CD14-positive monocyte (primary cell): ENCODE results near the gene DLEC1. TPM values are rescaled to one million over a fixed set of nuclear protein-coding genes. Genes with fewer than 3 reads are reported as not detected.

ENCODE experiments used
- DNase-seq, 3 donors: peaks; one replicate each; pipeline ENCODE4 v3.0.0-alpha.2; 2011 to 2022
- H2AFZ ChIP-seq: 2 replicates; pipeline ENCODE4 v1.6.0; 2012; ENCODE audit warnings: mild to moderate bottlenecking, low read depth, low read length, inconsistent platforms; ENCODE audit not compliant: insufficient read depth, poor library complexity, severe bottlenecking
- H3K27ac ChIP-seq, 2 donors: 1 replicate in 1 of 2; 2 replicates in 1 of 2; pipeline ENCODE4 v1.5.1; 2012 to 2013; ENCODE audit warnings: low read length in 2 of 2, control low read depth in 1 of 2, inconsistent platforms in 1 of 2, low read depth in 1 of 2, mild to moderate bottlenecking in 1 of 2
- H3K27me3 ChIP-seq, 2 donors: one replicate each; pipeline versions ENCODE4 v1.6.0 to v1.6.1; 2011 to 2013; ENCODE audit warnings: low read length in 2 of 2; ENCODE audit not compliant: control insufficient read depth in 2 of 2, insufficient read depth in 2 of 2
- H3K36me3 ChIP-seq, 2 donors: replicated peaks in 1 of 2; 1 replicate in 1 of 2; 2 replicates in 1 of 2; pipeline versions ENCODE4 v1.5.1 to v1.6.1; 2012 to 2013; ENCODE audit warnings: low read length in 2 of 2, control low read depth in 1 of 2, inconsistent platforms in 1 of 2, mild to moderate bottlenecking in 1 of 2; ENCODE audit not compliant: insufficient read depth in 2 of 2, control insufficient read depth in 1 of 2
- H3K4me1 ChIP-seq, 2 donors: 1 replicate in 1 of 2; 2 replicates in 1 of 2; pipeline versions ENCODE4 v1.5.1 to v1.6.1; 2012 to 2013; ENCODE audit warnings: low read length in 2 of 2, control low read depth in 1 of 2, inconsistent platforms in 1 of 2, mild to moderate bottlenecking in 1 of 2, moderate library complexity in 1 of 2; ENCODE audit not compliant: insufficient read depth in 2 of 2, control insufficient read depth in 1 of 2
- H3K4me2 ChIP-seq: replicated peaks from 2 replicates; pipeline ENCODE3; 2012; ENCODE audit warnings: low read length, moderate library complexity, mild to moderate bottlenecking; ENCODE audit not compliant: poor library complexity, severe bottlenecking; ENCODE audit errors: extremely low read depth
- H3K4me3 ChIP-seq, 3 experiments: fragments of 200-600 bp in 1 of 3; sonication (generic) in 1 of 3; replicated peaks in 1 of 3; 1 replicate in 2 of 3; 2 replicates in 1 of 3; pipeline ENCODE4 v1.5.1; 2011 to 2013; ENCODE audit warnings: low read length in 3 of 3, mild to moderate bottlenecking in 3 of 3, control low read depth in 2 of 3, low read depth in 2 of 3, inconsistent platforms in 1 of 3, moderate library complexity in 1 of 3
- H3K79me2 ChIP-seq: 2 replicates; pipeline ENCODE4 v1.6.0; 2012; ENCODE audit warnings: mild to moderate bottlenecking, control low read depth, inconsistent platforms, low read length, moderate library complexity; ENCODE audit not compliant: insufficient read depth
- H3K9ac ChIP-seq: 2 replicates; pipeline ENCODE4 v1.6.0; 2017; ENCODE audit warnings: low read length, mild to moderate bottlenecking; ENCODE audit not compliant: insufficient read depth, poor library complexity, severe bottlenecking
- H3K9me3 ChIP-seq, 2 donors: replicated peaks in 1 of 2; 1 replicate in 1 of 2; 2 replicates in 1 of 2; pipeline versions ENCODE4 v1.5.1 to v1.6.1; 2012 to 2013; ENCODE audit warnings: low read length in 2 of 2, control low read depth in 1 of 2; ENCODE audit not compliant: control insufficient read depth in 1 of 2, insufficient read depth in 1 of 2
- H4K20me1 ChIP-seq: 2 replicates; pipeline ENCODE4 v1.6.0; 2012; ENCODE audit warnings: mild to moderate bottlenecking, low read length, control low read depth, moderate library complexity; ENCODE audit not compliant: insufficient read depth
- H3K27ac Mint-ChIP-seq, 7 donors: one replicate each; pipeline ENCODE4 v1.8.0; 2020; ENCODE audit warnings: mild to moderate bottlenecking in 7 of 7, mixed read lengths in 7 of 7, moderate library complexity in 6 of 7, inconsistent platforms in 2 of 7
- H3K27me3 Mint-ChIP-seq, 3 donors: one replicate each; pipeline ENCODE4 v1.8.0; 2021 to 2022; ENCODE audit warnings: low read depth in 3 of 3, mild to moderate bottlenecking in 3 of 3, mixed read lengths in 3 of 3, moderate library complexity in 3 of 3, inconsistent platforms in 1 of 3
- H3K36me3 Mint-ChIP-seq, 2 donors: one replicate each; pipeline ENCODE4 v1.8.0; 2020; ENCODE audit warnings: mixed read lengths in 2 of 2, inconsistent platforms in 1 of 2, mild to moderate bottlenecking in 1 of 2
- H3K4me1 Mint-ChIP-seq: one replicate; pipeline ENCODE4 v1.8.0; 2020; ENCODE audit warnings: mild to moderate bottlenecking, mixed read lengths
- H3K4me3 Mint-ChIP-seq, 2 donors: one replicate each; pipeline ENCODE4 v1.8.0; 2020; ENCODE audit warnings: mild to moderate bottlenecking in 2 of 2, mixed read lengths in 2 of 2, moderate library complexity in 1 of 2
- H3K9me3 Mint-ChIP-seq, 7 donors: one replicate each; pipeline ENCODE4 v1.8.0; 2020 to 2022; ENCODE audit warnings: mixed read lengths in 7 of 7, mild to moderate bottlenecking in 6 of 7, moderate library complexity in 6 of 7, inconsistent platforms in 2 of 7
- WGBS: methylation state at CpG from one replicate; pipeline ENCODE4 v1.1.5; 2013; ENCODE audit warnings: missing lambda C conversion rate; ENCODE audit not compliant: insufficient coverage; 5-methylcytosine and 5-hydroxymethylcytosine counted together
- intact Hi-C, 2 donors: fragments of 100-400 bp; cut with micrococcal nuclease; formaldehyde crosslinking; loops; one replicate each; pipeline versions ENCODE4 v1.15.0 to v1.15.1; 2023
- polyA plus RNA-seq, 3 donors: library from polyadenylated mRNA; depleted of rRNA in 1 of 3; unstranded in 2 of 3; stranded (reverse) in 1 of 3; fragments of 300-500 nt in 2 of 3; fragments of >200 nt in 1 of 3; fragmentation: Illumina TruSeq in 2 of 3; gene quantifications; 1 replicate in 2 of 3; 2 replicates in 1 of 3; pipeline ENCODE4 v1.2.3, GENCODE V29; 2012 to 2021
- TF ChIP-seq, protein P1 (sequence below): fragments of 200-600 bp; IDR thresholded peaks from one replicate; pipeline ENCODE4 v1.8.0; 2022; ENCODE audit warnings: antibody characterized with exemption, mild to moderate bottlenecking

Gene DLEC1
- polyA plus RNA-seq, 3 donors: 0.11 to 0.81 (median 0.14) TPM

DNA sequence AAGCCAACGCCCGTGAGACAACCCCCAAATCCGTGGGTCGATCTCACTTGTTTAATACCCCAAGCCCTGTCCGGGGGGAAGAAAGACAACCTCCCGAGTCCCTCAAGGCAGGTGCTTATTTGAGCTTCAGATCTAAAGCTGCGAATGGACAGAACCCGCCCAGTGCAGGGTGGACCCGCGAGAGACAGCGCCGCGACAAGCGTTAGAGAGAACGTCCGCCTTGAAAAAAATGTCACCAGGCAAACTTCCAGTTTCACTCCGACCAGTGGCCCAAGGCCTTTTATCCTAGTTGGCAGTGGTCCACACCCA lies 125.6 kb downstream of the DLEC1 start:
- DNase-seq: no peak
- peak overlapping the region; percentile 70 for H3K4me2 ChIP-seq
- H3K9ac ChIP-seq: peak overlapping the region; percentile 97
- H3K9me3 Mint-ChIP-seq: no peaks in the 10 kb centered on the region
- H3K36me3 ChIP-seq: no peaks in the 10 kb centered on the region
- peak overlapping the region; percentile 29 for H2AFZ ChIP-seq
- peak overlapping the region; percentile 32 to 71 (median 34) for H3K4me3 ChIP-seq
- TF ChIP-seq, protein P1, sequence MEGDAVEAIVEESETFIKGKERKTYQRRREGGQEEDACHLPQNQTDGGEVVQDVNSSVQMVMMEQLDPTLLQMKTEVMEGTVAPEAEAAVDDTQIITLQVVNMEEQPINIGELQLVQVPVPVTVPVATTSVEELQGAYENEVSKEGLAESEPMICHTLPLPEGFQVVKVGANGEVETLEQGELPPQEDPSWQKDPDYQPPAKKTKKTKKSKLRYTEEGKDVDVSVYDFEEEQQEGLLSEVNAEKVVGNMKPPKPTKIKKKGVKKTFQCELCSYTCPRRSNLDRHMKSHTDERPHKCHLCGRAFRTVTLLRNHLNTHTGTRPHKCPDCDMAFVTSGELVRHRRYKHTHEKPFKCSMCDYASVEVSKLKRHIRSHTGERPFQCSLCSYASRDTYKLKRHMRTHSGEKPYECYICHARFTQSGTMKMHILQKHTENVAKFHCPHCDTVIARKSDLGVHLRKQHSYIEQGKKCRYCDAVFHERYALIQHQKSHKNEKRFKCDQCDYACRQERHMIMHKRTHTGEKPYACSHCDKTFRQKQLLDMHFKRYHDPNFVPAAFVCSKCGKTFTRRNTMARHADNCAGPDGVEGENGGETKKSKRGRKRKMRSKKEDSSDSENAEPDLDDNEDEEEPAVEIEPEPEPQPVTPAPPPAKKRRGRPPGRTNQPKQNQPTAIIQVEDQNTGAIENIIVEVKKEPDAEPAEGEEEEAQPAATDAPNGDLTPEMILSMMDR: no peak
- peaks cover 36% of the 10 kb centered on the region for H4K20me1 ChIP-seq
- H3K27ac ChIP-seq: peak overlapping the region; percentile 96 to 99
- H3K4me3 Mint-ChIP-seq: peak overlapping the region; percentile 86 to 94
- intact Hi-C loops: loop anchor here in 1 of 2 donors (1.0 to 2.0 kb wide), 2 partner anchors 10 to 26 kb away; partner anchors contain the start of gene MYD88
- WGBS: 0% methylated on average over 17 of the region's 17 CpGs
- peaks cover 11 to 19% of the 10 kb centered on the region in 2 donors for H3K36me3 Mint-ChIP-seq
- peak overlapping the region; percentile 99 to 100 (median 100) for H3K27ac Mint-ChIP-seq
- H3K4me1 ChIP-seq: peaks cover 21 to 40% of the 10 kb centered on the region in 2 donors
- no peaks in the 10 kb centered on the region for H3K27me3 ChIP-seq
- H3K27me3 Mint-ChIP-seq: no peaks in the 10 kb centered on the region
- H3K9me3 ChIP-seq: no peaks in the 10 kb centered on the region
- peaks cover 48% of the 10 kb centered on the region for H3K4me1 Mint-ChIP-seq
- peaks cover 41% of the 10 kb centered on the region for H3K79me2 ChIP-seq

DNA sequence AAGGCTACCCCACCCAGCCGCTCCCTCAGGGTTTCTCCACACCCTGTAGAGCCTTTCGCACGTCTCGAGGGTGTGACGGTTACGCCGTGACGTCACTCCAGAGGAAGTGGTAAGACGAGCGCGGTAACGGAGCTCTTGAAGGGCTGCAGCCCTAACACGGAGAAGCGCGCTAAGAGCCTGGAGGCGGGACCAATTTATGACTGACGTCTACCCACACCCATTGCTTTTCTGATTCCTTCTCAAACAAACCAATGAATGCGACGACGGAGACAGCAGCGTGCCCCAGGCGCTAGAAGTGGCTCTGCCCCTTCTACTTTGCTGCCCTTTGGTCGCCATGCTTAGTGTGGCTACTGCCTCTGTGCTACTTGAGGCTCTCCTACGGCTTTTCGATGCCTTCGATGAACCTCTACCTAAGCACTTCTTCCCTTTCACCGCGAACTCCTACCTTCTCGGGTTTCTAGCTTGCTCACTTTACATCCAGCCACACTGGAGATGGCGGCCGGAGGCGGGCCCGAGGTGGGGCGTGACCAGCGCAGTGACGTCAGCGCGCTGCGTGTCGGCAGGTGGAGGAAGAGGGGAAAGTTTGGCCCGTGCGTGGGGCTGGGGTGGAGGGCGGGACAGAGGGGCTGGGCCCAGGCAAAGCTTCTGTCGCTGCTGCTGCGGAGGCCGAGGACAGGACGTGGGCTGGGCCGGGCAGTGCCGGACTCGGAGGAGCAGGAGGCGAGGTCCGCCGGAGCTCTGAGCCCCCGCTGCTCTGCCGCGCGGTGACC lies 126.1 kb downstream of the DLEC1 start, which contains the start of gene OXSR1:
Gene OXSR1, plus strand, starts transcription at position 586 of the 770 bp plus-strand sequence. CDS start 340 bp downstream, outside the sequence.
- Histone ChIP-seq H3K4me1 (peaks cover 21 to 40% of the 10 kb centered on the region in 2 donors), H3K4me3 (peak within 1 kb of the TSS; percentile 61 to 94 (median 66)), H3K36me3 (no peaks in the 10 kb centered on the region), H4K20me1 (peaks cover 41% of the 10 kb centered on the region), H3K9me3 (no peaks in the 10 kb centered on the region), H2AFZ (peak within 1 kb of the TSS; percentile 59), H3K27ac (peak within 1 kb of the TSS; percentile 96 to 99), H3K9ac (peak within 1 kb of the TSS; percentile 97), H3K79me2 (peaks cover 47% of the 10 kb centered on the region), H3K4me2 (peak within 1 kb of the TSS; percentile 77), H3K27me3 (no peaks in the 10 kb centered on the region)
- H3K27me3 Mint-ChIP-seq: no peaks in the 10 kb centered on the region
- H3K4me1 Mint-ChIP-seq: peaks cover 49% of the 10 kb centered on the region
- H3K27ac Mint-ChIP-seq: peak within 1 kb of the TSS; percentile 99 to 100 (median 100)
- TF ChIP-seq, protein P1: no peak
- DNase-seq: peak; percentile 100
- H3K9me3 Mint-ChIP-seq: no peaks in the 10 kb centered on the region
- peak within 1 kb of the TSS; percentile 93 to 94 for H3K4me3 Mint-ChIP-seq
- WGBS: 0% methylated on average over 53 of the region's 57 CpGs
- intact Hi-C loops: loop anchor here (1.0 to 2.0 kb wide), 3 partner anchors 11 to 28 kb away; partner anchors contain the start of genes ACAA1 (in 1 of the 2) and MYD88 (in 1 of the 2)
- H3K36me3 Mint-ChIP-seq: peaks cover 13 to 19% of the 10 kb centered on the region in 2 donors
